ENCODE results near the gene MAPT. TPM values are rescaled to one million over a fixed set of nuclear protein-coding genes. Genes with fewer than 3 reads are reported as not detected.
"Not testable (repeated sequence)": the region's sequence is repeated elsewhere in the genome, so short reads cannot be mapped to it uniquely, and the experiment has no call there.

MAPT gene
- total RNA-seq, 1 donor from 2014 or later, result 2.1 TPM

GRCh38 chr17:46013502-46014165 lies 119.3 kb downstream of the MAPT start:
- H3K27ac Mint-ChIP-seq (ENCODE audit: unreplicated experiment), result no peak overlapping the region
- no peaks in the 10 kb centered on the region for H4K20me1 ChIP-seq (ENCODE audit: insufficient read depth, low read length)
- no peak for DNase-seq (ENCODE audit: low read depth)
- TF ChIP-seq EZH2 (IDR thresholded peaks at IDR 0.05; ENCODE audit: insufficient read depth, low read length) (no peak), CTCF (IDR thresholded peaks at IDR 0.05; ENCODE audit: insufficient read depth, low read depth, low read length) (no peak)
- no peaks in the 10 kb centered on the region for H3K36me3 ChIP-seq (ENCODE audit: insufficient read depth, low read length)
- no peaks in the 10 kb centered on the region for H3K9me3 Mint-ChIP-seq (ENCODE audit: unreplicated experiment)
- no peak overlapping the region for H3K4me3 ChIP-seq (ENCODE audit: insufficient read depth, low read depth, low read length)
- no peak overlapping the region for H3K4me2 ChIP-seq (ENCODE audit: low read length)
- no peak overlapping the region for H3K27ac ChIP-seq (ENCODE audit: low read depth, low read length)
- no peaks in the 10 kb centered on the region for H3K79me2 ChIP-seq (ENCODE audit: insufficient read depth, low read length)
- H3K27me3 Mint-ChIP-seq (ENCODE audit: low read depth, unreplicated experiment), result peaks cover 8% of the 10 kb centered on the region
- no peak overlapping the region for H2AFZ ChIP-seq (ENCODE audit: low read depth, low read length)
- peaks cover 2% of the 10 kb centered on the region for H3K27me3 ChIP-seq (ENCODE audit: insufficient read depth, low read length)
- H3K4me1 Mint-ChIP-seq (ENCODE audit: low read depth, unreplicated experiment), result peaks cover 11% of the 10 kb centered on the region
- no peak overlapping the region for H3K9ac ChIP-seq (ENCODE audit: low read length)
- FAIRE-seq, result no peak
- H3K36me3 Mint-ChIP-seq (ENCODE audit: low read depth, unreplicated experiment), result peaks cover 6% of the 10 kb centered on the region
- no peaks in the 10 kb centered on the region for H3K9me3 ChIP-seq (ENCODE audit: insufficient read depth, low read depth, low read length)
- no peak overlapping the region for H3K4me3 Mint-ChIP-seq (ENCODE audit: unreplicated experiment)
- peaks cover 12% of the 10 kb centered on the region for H3K4me1 ChIP-seq (ENCODE audit: insufficient read depth, low read length)

- not testable (repeated sequence) for DNase-seq (ENCODE audit: low read depth)
Observed at GRCh38 chr17:46019408-46019925, 125.1 kb downstream of the MAPT start.

GRCh38 chr17:46020023-46020761 lies 125.8 kb downstream of the MAPT start:
- H3K4me3 Mint-ChIP-seq (ENCODE audit: unreplicated experiment), result no peak overlapping the region
- Histone ChIP-seq H4K20me1 (ENCODE audit: insufficient read depth, low read length) (no peaks in the 10 kb centered on the region), H3K27me3 (ENCODE audit: insufficient read depth, low read length) (no peaks in the 10 kb centered on the region), H3K79me2 (ENCODE audit: insufficient read depth, low read length) (no peaks in the 10 kb centered on the region), H3K9me3 (ENCODE audit: insufficient read depth, low read depth, low read length) (no peaks in the 10 kb centered on the region), H2AFZ (ENCODE audit: low read depth, low read length) (no peak overlapping the region), H3K36me3 (ENCODE audit: insufficient read depth, low read length) (no peaks in the 10 kb centered on the region), H3K27ac (ENCODE audit: low read depth, low read length) (no peak overlapping the region), H3K9ac (ENCODE audit: low read length) (no peak overlapping the region), H3K4me3 (ENCODE audit: insufficient read depth, low read depth, low read length) (no peak overlapping the region), H3K4me2 (ENCODE audit: low read length) (no peak overlapping the region), H3K4me1 (ENCODE audit: insufficient read depth, low read length) (no peaks in the 10 kb centered on the region)
- H3K4me1 Mint-ChIP-seq (ENCODE audit: low read depth, unreplicated experiment), result no peaks in the 10 kb centered on the region
- FAIRE-seq (no peak), DNase-seq (ENCODE audit: low read depth) (no peak)
- H3K27ac Mint-ChIP-seq (ENCODE audit: unreplicated experiment), result no peak overlapping the region
- TF ChIP-seq CTCF (IDR thresholded peaks at IDR 0.05; ENCODE audit: insufficient read depth, low read depth, low read length) (no peak), EZH2 (IDR thresholded peaks at IDR 0.05; ENCODE audit: insufficient read depth, low read length) (no peak)
- no peaks in the 10 kb centered on the region for H3K9me3 Mint-ChIP-seq (ENCODE audit: unreplicated experiment)
- H3K36me3 Mint-ChIP-seq (ENCODE audit: low read depth, unreplicated experiment), result peaks cover 29% of the 10 kb centered on the region
- H3K27me3 Mint-ChIP-seq (ENCODE audit: low read depth, unreplicated experiment), result no peaks in the 10 kb centered on the region

More at GRCh38 chr17:46019408-46019925, 125.1 kb downstream of the MAPT start:
- H3K36me3 Mint-ChIP-seq (ENCODE audit: low read depth, unreplicated experiment), result peaks cover 28% of the 10 kb centered on the region
- not testable (repeated sequence) for H3K79me2 ChIP-seq (ENCODE audit: insufficient read depth, low read length); H2AFZ ChIP-seq (ENCODE audit: low read depth, low read length); H3K36me3 ChIP-seq (ENCODE audit: insufficient read depth, low read length); H3K4me1 ChIP-seq (ENCODE audit: insufficient read depth, low read length); H3K4me3 Mint-ChIP-seq (ENCODE audit: unreplicated experiment); H3K27ac ChIP-seq (ENCODE audit: low read depth, low read length); H3K4me1 Mint-ChIP-seq (ENCODE audit: low read depth, unreplicated experiment); H3K9ac ChIP-seq (ENCODE audit: low read length); H3K27me3 ChIP-seq (ENCODE audit: insufficient read depth, low read length); H3K9me3 Mint-ChIP-seq (ENCODE audit: unreplicated experiment); H4K20me1 ChIP-seq (ENCODE audit: insufficient read depth, low read length); H3K4me2 ChIP-seq (ENCODE audit: low read length); H3K27me3 Mint-ChIP-seq (ENCODE audit: low read depth, unreplicated experiment); FAIRE-seq; H3K27ac Mint-ChIP-seq (ENCODE audit: unreplicated experiment); H3K4me3 ChIP-seq (ENCODE audit: insufficient read depth, low read depth, low read length); H3K9me3 ChIP-seq (ENCODE audit: insufficient read depth, low read depth, low read length)

All from astrocyte (in vitro differentiated cells and primary cell).